NCI-H1417 treated with DMSO at 0.1 percent for 48 hours (cell line): ENCODE results near the gene ACTA2.

Source experiments
- DNase-seq: peaks from one replicate; lab custom pipeline; 2025; lab: John Stamatoyannopoulos, UW

Gene ACTA2

DNA sequence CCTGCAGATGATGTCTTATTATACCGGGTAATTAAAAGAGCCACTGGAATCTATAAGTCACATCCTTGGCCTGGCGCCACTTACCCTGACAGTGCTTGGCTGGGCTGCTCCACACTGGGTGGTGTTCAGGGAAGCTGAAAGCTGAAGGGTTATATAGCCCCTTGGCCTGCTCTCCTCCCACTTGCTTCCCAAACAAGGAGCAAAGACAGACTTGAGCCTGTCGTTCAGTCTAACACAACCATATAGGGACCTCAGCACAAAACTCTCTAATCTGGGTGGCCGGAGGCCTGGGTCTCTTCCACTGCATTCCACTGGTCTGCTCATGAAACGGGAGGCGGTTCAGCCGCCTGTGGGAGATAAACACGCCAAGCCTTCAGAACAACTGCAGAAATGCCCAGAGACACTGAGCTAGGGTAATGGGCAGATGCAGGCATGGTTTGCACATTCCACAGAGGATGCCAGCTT lies at the start of gene ACTA2:
Gene ACTA2, minus strand, starts transcription at position 127 of the 465 bp plus-strand sequence. CDS start 3,843 bp downstream, outside the sequence.
- DNase-seq, result no peak

DNA sequence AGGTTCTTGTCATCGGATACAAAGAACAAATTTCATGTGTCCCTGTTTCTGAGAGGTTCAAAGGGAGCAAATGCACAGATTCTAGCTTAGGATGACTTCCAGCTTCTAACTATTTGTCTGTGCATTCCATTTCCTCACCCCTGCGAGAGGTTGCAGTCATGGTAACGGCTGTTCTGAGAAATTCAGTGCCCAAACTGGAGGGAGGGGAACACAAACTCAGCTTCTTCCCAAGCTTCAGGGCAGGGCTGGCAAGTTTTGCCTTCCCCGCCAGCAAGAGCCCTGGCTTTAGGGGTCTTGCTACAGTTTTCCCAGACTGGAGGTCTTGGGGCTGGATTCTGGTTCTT lies 49.1 kb upstream of the ACTA2 start:
- DNase-seq, result no peak

DNA sequence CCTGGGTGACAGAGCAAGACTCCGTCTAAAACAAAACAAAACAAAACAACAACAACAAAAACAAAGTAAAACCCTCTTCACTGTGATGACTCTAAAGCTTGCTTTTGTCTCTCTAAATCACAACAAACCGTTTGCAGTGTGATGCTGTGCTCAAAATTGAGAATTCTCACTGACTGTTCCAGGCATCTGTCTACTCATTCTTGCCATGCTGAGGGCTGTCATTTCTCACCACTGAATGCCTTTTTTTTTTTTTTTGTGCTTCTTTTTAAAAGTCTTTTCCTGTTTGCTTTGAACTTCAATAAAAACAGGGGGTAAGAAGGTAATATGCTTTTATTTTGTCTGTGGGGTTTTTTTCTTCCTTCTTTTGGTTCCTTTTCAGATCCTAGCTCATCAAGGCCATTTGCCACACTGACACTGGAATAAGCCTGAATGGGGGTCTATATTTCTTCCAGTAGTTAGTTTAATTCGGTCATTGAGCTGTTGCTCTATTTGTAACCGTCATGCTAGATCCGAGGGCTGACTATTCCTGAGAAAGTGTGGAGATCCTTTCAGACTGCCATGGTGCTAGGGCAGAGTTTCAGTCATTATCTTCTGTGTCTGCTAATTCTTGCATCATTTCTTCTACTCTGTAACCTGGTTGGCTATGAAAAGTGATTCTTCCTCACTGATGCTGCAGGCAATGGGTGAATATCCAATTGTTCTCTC lies 48.6 kb upstream of the ACTA2 start:
- no peak for DNase-seq

DNA sequence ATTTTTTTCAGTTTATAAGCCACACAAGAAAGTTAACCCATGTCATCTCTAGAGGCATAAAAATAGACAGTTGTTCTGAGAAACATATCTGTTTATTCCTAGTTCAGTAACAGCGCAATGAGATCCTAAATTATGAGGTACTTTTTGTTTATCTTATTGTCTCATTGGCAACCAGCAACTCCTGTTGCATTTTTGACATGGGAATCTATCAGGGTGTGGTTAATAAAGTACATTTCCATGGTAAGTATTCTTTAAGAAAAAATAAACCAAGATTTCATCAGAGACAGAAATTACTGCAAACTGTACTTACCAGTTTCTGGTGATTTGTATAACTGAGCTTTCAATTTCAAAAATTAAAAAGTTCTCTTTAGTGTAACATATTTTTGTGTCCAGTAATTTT lies 47.1 kb upstream of the ACTA2 start:
- DNase-seq, result no peak

DNA sequence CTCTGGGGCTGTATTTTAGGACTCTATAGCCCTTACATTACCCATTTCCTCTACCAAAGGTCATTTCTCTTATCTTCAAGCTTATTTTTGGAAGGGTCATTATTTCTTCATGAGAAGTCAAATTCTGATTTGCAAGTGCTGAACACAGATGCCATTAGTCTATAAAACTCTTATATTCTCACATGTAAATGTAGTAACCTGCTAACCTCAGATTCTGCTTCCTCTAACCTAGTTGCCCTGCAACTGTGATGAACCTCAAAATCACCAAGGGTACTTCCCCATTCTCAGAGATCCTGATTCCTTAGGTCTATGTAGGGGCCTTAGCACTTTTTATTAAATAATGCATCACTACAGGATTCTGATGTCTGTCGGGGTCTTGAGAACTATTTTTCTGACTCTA lies 44.4 kb upstream of the ACTA2 start:
- DNase-seq, result no peak

DNA sequence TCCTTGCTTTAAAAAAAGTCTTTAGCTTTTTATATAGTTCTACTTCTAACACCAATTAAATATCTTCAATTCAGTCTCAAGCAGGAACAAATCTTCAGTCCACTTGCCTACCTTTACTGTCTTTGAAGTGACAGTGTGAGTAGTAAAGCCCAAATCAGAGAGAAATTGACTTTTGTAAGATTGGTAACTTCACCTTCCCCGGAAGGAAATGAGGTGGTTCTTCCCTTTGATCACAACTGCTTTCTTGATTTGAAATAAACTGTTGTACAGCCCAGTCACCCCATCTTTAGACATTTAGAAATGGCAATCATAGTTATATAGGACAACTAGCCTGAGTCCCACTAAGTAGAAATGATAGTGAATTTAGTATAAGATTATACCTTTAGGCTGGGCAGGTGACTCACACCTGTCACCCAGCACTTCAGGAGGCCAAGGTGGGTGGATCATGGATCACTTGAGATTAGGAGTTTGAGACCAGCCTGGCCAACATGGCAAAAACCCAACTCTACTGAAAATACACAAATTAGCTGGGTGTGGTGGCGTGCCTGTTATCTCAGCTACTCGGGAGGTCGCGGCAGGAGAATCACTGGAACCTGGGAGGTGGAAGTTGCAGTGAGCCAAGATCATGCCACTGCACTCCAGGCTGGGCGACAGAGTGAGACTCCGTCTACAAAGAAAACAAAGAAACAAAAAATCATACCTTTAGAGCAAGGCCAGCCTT lies 42.7 kb upstream of the ACTA2 start:
- DNase-seq, result no peak

DNA sequence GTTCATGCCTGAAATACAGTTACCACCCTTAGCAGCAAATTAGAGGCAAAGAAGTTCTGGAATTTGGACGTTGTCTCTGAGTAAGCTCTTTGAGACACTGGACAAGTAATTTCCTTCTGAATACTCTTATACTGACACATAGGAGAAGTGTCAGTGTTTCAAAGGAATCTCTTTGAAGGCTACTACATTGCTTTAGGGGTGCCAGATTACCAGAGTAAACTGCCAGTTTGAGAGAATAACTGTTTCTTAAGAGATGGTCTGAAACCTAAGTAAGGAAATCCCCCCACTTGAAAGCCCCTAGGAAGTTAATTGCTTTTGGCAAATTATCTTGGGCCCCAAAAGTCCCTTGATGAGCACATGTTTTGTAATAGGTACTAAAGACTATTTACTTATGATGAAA lies 41.4 kb upstream of the ACTA2 start:
- no peak for DNase-seq

DNA sequence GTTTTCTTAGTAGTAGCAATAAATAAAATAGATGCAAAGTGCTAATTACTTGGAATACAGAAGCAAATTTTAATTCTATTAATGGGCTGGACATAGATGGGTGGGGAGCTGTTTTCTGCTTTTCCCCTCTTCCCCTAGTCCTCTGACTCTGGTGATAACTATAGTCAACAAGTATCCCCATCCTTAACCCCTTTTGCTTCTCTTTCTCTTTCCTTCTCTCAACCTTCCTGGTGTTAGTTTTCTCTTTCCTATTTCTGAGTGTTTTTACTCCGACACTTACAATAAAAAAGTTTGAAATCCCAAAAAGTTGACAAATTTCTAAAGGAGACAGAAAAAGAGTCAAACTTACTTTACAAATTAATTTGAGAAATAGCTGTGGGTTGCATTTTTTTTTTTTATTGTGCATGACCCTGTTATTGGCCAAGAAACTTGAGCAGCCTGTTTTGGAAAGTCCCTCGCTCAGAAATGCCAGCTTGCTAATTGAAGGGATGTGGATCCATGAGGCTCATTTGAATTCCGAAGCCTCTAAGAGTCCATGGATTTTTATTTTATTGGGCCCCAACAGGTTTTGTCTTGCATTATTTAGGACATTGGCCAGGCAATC lies 40.5 kb upstream of the ACTA2 start:
- no peak for DNase-seq

DNA sequence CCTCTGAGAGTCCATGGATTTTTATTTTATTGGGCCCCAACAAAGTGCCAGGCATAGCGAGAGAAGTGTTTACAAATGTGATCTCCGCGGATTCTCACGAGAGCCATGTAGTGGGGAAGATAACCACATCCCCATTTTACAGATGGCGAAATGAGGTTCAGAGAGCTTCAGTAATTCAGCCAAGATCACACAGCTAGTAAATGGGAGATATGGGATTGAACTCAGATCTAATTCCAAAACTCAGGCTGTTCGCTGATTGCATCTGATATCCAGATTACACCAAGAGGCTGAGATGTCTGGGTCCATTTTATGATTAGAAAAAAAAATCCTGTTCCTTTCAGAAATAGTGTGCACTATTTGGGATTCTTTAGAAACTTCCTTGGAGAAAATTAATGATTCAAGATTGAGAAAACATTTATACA lies 39.3 kb upstream of the ACTA2 start:
- DNase-seq, result no peak

DNA sequence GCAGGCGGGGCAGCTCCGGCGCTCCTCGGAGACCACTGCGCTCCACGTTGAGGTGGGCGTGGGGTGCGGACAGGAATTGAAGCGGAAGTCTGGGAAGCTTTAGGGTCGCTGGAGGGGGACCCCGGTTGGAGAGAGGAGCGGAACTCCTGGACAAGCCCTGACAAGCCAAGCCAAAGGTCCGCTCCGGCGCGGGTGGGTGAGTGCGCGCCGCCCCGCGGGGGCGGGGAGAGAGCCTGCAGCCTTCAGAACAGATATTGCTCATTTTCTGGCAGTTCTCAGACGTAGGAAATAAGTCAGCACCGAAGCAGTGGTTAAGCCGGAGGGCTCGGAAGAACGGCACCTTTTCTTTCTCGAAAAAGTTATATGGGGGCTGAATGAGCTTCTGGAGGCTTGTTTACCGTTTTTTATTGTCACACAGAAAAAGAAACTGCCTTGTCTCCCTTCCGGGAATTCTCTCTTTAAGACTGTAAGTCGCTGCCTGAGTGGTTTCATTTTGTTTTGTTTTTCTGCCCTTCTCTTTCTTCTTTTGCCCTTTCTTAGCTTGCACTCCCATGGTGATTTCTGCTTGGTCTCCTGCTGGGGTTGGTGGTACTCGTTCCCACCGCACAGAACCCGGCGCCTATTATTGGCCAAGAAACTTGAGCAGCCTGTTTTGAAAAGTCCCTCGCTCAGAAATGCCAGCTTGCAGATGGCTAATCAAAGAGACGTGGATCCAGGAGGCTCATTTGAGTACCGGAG lies 38.8 kb upstream of the ACTA2 start:
- no peak for DNase-seq

DNA sequence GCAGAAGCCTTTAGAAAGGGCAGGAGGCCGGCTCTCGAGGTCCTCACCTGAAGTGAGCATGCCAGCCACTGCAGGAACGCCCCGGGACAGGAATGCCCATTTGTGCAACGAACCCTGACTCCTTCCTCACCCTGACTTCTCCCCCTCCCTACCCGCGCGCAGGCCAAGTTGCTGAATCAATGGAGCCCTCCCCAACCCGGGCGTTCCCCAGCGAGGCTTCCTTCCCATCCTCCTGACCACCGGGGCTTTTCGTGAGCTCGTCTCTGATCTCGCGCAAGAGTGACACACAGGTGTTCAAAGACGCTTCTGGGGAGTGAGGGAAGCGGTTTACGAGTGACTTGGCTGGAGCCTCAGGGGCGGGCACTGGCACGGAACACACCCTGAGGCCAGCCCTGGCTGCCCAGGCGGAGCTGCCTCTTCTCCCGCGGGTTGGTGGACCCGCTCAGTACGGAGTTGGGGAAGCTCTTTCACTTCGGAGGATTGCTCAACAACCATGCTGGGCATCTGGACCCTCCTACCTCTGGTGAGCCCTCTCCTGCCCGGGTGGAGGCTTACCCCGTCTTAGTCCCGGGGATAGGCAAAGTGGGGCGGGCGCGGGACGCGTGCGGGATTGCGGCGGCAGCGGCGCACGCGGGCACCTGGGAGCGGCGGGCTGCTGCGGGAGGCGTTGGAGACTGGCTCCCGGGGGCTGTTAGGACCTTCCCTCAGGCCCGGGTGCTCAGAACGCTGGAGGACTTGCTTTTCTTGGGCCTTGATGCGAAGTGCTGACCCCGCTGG lies 38.0 kb upstream of the ACTA2 start, which contains the start of gene FAS:
Gene FAS, plus strand, starts transcription at position 415 of the 777 bp plus-strand sequence. Its CDS starts 79 bp downstream, at position 494.
- DNase-seq, result no peak

DNA sequence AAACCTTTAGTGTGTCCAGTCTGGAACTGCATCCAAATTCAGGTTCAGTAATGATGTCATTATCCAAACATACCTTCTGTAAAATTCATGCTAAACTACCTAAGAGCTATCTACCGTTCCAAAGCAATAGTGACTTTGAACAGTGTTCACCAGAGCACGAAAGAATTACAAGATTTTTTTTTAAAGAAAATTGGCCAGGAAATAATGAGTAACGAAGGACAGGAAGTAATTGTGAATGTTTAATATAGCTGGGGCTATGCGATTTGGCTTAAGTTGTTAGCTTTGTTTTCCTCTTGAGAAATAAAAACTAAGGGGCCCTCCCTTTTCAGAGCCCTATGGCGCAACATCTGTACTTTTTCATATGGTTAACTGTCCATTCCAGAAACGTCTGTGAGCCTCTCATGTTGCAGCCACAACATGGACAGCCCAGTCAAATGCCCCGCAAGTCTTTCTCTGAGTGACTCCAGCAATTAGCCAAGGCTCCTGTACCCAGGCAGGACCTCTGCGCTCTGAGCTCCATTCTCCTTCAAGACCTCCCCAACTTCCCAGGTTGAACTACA lies 37.3 kb upstream of the ACTA2 start:
- DNase-seq, result no peak

DNA sequence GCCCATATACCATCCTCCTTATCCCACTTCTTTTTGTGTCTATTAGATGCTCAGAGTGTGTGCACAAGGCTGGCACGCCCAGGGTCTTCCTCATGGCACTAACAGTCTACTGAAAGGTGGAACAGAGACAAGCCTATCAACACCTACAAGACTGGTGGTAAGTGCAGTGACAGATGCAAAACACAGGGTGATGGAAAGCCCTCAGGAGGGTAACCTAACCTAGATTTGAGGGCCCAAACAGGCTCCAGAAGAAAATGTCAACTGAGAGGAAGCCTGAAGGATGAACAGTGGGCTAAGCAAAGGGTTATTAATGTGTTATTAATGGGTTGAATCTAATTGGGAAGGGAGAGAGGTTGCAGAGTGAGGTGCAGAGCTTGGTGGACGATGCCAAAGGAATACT lies 36.9 kb upstream of the ACTA2 start:
- no peak for DNase-seq

DNA sequence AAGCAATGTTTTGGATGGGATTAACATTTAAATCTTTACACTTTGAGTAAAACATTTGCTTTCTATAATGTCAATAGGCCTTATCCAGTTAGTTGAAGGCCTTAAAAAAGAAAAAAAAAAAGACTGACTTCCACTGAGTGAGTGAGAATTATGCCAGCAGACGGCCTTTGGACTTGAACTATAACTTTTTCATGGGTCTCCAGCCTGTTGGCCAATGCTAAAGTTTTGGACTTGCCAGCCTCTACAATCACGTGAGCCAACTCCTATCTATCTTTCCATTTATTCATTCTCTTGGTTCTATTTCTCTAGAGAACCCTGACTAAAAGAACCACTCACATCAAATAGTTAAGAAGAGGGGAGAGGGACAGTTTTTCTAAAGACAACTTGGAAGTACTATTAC lies 35.3 kb upstream of the ACTA2 start:
- DNase-seq, result no peak

DNA sequence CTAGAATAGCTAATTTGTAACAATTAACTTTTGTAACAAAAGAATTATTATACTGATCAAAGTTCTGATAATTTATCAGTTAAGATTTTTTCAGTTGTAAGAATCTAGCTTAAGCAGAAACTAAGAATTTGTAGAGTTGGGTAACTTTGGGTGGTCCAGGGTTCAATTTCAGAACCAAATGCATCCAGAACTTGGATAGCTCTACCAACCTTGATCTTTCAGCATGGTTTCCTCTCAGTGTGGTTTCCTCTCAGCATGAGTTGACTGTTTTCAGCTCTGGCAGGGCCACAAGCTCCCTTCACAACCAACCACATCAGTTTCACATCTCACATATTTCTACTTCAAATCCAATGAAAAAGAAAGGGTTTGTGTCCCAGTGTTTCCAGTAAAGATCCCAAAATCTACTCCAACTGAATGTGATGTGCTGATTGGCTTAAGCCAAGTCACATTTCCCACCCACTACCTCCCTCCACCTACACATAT lies 34.7 kb upstream of the ACTA2 start:
- no peak for DNase-seq

DNA sequence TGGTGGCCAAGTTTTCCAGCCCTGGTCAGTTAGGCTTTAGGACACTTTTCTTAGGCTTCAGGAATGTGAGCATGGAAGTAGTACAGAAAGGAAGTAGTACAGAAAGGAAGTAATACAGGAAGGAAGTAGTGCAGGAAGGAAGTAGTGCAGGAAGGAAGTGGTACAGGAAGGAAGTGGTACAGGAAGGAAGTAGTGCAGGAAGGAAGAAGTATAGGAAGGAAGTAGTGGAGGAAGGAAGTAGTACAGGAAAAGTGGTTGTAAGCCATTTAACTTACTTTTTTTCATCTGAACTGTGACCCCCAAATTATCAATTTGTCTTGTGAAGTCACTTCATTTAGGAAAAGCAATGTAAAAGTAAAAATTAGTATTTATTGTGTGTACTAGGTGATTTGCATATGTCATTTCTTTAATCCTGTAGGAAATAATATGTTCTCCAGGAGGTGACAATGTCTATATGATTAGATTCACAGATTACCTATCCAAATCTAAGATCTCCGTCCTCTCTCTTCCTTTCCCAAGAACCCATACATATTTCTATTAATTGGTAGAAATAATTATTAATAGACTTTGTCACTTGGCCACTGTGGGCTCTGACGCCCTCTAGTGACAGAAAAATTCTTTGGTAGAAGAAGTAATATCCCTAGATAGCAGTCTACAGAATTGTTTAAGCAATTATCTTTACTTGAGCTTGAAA lies 34.1 kb upstream of the ACTA2 start:
- DNase-seq, result no peak

DNA sequence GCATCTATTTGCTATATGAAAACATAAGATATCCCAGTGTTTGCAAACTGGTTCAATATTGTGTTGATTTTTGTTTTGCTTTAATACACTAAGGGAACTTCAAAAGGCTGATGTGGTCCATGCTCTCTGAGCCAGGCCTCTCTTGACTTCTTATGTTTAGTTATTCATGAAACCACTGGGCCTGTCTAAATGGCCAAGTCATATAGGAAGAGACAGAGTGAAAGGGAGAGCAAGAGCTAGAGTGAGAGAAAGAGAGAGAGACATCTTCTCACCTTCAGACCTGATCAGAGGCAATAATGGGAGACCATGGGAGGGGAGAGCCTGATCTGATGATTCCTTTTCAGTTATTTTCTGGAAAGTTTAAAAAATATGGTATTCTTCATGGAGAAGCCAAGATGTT lies 32.0 kb upstream of the ACTA2 start:
- no peak for DNase-seq

DNA sequence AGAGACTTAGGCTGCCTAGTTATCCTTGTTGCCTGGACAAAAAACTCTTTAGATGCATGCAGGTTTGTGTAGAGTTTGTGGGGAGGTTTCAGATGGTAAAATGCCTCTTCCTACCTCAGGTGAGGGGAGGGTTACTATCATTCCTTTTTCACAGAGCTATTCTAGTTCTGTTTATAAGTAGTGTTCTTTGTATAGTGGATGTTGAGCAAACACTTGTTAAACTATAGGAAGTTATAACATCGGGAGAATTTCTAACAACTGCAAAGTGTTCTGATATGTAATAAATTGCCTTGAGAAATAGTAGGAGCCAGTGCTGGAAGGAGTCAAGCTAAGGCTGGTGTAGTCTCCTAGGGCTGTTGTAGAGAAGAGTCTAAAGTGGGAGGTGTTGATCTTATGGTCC lies 31.4 kb upstream of the ACTA2 start:
- no peak for DNase-seq

DNA sequence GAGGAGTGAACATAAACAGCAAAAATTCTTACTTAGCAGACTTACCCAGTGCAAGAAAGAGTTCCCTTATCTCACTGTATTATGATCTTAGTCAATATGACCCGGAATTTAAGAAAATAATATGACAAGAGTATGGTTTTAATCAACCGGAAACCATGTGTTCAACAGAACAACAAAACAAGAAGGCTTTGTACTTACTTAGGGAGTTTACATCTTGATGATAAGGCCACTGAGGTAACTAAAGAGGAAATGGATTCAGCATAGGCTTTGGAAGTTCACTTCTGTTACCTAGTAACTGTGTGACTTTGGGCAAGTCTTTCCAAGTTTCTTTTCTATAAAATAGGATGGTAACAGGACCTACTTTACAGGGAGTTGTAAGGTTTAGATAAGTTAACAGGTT lies 30.6 kb upstream of the ACTA2 start:
- no peak for DNase-seq

DNA sequence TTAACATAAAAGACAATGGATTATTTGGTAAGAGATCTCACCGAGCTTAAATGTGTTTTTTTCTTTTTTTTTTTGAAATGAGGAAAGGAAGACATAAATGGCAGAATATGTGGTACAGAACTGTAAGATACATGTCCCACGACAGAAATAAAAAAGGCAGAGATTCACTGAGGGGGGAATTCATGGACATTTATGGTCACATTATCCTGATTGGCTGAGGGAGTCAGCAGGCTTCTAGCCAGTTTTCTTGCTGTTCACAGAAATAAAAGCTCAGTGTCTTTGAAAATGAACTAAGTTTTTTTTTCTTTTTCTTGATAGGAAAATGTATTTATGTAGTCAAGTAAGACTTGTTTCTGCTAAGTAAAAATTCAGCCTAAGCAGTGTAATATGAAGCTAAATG lies 29.8 kb upstream of the ACTA2 start:
- no peak for DNase-seq

DNA sequence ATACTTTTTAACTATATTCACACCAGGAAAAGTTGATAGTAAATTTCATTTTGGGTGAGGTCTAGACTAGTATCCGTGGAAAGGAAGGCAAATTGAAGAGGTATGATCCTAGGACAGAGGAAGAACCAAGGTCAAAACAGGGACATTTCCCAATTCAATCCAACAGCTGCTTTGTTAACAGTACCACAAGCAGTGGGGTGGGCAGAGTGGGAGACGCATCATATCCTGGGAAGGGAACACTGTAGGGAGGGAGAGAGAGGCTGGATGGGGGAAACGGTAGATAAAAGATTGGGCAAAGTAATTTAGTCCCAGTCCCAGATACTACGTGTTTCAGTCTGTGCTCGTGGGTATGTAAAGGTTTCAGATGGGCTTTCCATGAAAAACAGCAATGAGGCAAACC lies 28.9 kb upstream of the ACTA2 start:
- DNase-seq, result no peak
